HG03139 (cell line): ENCODE data around the gene C11orf86.

Experiments used
- ATAC-seq: cut with Tn5 transposase; IDR thresholded peaks from one replicate; pipeline ENCODE4 v1.9.1; 2021; ENCODE audit not compliant: unreplicated experiment

The C11orf86 gene

DNA sequence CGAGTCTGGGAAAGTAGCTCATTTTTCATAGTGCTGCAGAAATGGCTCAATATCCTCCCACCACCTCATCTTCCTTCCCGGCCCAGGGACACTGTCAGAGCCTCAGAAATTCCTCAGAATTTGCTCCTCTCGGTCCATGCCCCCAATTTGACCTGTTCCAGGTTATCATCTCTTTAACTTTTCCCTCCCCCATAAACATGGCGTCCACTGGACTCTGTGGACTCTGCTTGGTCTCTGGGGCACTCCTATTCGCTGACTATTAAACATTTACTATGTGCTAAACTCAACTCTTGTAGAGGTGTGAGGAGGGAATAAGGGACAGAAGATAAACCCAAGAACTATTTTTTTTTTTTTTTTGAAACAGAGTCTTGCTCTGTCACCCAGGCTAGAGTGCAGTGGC, 8.8 kb upstream of the C11orf86 start:
- ATAC-seq: no peak

DNA sequence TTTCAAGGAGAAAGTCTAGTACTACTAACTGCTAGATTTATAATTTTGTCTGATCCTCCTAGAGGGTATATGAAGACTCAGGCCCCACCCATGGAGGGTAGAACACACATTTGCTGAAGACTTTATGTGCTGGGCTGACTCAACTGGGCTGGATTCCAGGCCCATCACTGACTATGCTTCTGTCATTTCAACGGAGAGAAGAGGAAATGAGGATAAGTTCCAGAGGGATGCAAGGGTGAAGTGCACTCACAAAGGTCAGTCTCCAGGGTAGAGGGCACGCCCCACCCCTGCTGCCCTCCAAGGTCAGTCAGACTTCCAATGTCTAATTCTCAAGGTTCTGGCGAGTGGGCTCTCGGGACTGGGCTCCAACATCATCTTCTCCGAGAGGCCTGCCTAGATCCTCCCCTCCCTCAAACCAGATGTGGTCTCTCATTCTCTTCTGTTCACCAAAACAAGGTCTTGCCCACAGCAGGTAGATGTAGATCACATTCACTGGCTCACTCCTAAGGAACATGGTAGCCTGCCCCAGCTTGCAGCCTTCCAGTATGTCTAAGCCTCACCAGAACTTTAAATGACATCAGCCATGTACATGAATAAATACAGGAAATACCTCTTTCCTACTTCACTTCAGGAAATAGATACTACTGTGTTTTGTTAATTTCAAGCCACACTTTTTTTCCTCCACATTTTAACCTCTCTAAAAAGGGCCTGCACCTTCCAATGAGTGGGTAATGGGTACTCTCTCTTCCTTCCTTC, 7.3 kb upstream of the C11orf86 start:
- ATAC-seq: no peak

DNA sequence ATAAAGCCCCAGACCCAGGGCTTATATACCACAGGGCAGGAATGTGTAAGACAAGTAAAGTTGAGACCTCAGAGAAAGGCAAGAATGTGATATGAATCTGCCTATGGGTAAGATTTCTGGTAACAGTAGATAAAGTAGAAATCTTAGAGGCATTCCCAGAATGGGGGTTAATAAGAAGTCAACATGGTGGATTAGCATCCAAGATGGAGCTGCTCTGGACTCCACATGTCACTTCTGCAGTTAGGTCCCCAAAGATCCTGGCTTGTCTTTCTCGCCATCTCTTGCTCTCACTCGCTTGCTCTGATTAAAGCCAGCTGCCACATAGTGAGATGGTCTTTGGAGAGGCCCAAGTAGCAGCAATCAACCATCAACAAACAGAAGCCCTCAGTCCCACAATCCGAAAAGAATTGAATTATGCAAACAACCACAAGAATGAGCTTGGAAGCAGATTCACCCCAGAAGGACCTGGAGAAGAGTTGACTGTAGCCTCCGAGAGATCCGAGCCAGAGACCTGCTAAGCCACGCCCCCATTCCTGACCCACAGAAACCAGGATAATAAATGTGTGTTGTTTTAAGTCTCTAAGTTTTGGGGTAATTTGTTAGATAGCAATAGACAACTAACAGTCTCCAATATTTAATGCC, 5.4 kb upstream of the C11orf86 start:
- no peak for ATAC-seq

DNA sequence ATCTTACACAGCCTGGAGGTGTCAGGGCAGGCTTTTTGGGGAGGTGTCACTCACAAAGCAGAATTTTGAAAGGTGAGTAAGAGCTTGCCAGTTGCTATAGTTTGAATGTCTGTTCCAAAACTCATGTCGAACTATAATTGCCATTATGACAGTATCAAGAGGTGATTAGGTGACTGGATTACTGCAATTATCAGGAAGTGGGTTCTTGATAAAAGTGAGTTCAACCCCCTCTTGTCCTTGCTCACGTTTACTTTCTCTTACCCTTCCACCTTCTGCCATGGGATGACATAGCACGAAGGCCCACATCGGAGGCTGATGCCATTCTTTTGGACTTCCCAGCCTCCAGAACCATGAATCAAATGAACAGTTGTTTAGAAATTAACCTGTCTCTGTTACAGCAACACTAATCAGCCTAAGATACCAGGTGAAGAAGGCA, 4.7 kb upstream of the C11orf86 start:
- ATAC-seq: no peak

DNA sequence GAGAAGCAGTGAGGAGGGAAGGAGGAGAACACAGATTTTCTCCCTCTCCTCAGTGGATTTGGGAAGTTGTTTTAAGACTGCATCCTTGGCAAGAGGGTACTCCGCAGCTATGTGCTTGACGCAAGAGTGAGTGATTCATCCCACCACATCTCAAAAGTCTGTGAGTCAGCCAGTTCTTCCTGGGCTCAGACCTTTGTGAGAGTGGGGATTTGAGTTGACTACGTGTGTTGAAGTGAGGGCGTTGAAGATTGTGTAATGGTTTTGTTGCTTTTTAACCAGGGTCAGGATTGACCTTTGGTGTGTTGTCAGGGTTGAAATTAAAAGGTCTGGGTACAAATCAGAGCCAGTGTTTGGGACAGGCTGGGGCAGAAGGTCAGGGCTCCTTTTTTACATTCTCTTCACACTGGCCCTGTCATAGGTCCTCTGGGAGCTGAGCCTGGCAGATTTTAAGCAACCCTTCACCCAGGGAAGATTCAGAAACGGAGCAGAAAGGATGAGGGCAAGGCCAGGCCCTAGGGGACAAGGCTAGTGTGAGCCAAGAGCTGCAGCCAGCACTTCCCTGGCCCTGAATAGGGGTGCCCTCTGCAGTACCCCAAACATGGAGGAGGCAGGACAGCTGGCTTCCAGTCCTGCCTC, 4.2 kb upstream of the C11orf86 start:
- ATAC-seq: no peak

DNA sequence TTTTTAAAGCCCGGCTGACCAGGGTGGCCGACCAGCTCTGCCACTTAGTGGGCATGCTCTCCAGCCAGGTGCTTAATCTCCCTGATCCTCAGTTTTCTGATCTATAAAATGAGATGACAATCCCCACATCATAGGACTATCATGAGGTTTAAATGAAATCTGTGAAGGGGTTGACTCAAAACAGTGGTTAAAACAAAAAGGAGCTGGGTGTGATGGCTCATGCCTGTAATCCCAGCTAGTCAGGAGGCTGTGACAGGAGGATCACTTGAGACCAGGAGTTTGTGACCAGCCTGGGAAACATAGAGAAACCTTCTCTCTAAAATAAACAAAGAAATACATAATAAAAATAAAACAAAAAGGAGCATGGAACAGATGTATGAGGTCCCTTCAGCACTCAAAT, 3.6 kb upstream of the C11orf86 start:
- no peak for ATAC-seq

DNA sequence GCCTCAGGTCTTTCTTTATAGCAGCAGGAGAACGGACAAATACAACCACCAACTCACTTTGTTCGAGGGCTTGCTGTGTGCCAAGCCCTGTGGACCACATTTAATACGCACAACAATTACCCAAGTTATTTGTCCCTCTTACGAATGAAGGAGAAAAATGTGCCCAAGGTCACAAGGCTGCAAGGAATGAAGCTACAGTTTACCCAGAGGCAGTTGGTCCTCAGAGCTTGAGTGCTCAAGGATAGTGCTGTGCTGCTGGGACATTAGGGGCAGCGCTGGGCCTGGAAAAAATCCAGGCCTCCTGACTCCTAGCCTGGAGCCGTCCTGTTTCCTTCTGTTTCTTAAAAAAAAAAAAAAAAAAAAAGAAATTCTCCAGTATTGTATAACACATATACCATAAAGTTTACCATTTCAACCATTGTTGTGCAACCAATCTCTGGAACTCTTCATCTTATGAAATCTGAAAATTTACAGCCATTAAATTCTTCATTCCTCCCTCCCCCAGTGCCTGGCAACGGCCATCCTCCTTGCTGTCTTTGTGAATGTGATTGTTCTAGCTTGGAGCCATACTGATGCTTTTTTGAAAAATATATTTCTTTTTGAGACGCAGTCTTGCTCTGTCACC, 1.0 kb upstream of the C11orf86 start:
- ATAC-seq: no peak

DNA sequence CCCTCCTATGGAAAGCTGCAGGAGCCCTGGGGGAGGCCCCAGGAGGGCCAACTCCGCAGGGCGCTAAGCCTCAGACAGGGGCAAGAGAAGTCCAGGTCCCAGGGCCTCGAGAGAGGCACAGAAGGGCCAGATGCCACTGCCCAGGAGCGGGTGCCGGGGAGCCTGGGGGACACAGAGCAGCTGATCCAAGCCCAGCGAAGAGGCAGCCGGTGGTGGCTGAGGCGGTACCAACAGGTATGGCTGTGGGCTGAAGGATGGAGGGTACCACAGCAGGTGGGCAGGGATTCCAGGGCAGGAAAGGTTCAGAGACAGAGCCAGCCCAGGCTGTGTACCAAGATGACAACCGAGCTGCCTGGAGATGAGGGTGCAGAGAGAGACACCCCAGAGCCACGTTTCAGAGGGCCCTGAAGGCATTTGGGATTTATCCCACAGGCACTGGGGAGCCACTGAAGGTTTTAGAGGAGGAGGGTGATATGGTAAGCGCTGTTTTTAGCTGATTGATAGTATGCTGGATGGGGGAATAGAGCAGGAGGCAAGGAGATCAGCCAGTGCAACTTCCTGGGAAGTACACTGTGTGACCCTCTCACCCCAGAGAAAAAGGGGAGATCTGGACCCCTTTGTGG, 412 bp downstream of the C11orf86 start:
- no peak for ATAC-seq

DNA sequence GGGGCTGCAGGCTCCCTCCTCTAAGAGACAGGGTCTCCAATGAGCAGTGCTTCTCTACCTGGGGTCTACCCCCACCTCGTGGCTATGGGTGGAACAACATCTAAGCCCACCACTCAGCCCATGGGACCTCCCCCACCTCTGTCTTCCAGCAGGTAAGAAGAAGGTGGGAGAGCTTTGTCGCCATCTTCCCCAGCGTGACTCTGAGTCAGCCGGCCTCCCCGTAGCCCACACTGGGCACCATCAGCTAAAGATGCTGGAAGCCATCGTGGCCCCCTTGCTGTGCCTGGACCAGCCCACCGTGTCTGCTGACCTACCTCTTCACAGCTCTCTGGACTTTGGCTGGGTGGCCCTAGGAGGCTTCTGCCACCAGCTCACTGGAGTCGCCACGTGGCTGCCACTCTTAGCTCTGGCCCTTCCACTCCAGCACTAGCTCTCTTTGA, 944 bp downstream of the C11orf86 start:
- ATAC-seq: no peak

DNA sequence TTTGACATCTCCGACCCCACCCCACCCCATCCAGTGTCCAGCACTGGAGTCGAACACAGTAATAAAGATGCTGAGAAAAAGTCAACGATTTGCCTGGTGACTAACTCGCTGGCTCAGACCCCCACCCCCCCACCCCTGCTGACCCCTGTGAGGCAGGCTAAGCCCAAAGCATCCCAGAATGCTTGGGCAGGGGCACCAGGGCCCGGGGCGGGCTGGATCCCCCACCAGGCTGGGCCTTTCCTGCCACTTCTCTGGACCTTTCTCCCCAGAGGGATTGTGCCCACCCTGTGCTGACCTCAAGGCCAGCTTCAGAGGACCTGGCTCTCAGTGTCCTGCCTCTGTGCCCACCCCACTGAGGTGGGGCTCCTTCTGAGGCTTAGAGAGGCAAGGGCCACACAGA, 1.8 kb downstream of the C11orf86 start:
- no peak for ATAC-seq

DNA sequence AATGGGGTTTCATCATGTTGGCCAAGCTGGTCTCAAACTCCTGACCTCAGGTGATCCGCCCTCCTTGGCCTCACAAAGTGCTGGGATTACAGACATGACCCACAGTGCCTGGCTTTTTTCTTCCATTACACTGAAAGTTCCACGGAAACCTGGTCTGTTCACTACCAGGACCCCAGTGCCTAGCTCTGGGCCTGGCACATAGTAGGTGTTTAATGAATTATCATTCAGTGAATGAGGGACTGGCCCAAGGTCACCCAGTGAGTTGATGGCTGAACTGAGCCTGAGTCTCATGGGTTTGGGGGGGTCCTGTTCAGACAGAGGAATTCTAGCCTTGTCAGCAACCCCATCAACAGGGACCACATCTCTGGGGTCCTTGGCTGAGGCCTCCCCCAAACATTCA, 3.1 kb downstream of the C11orf86 start:
- ATAC-seq: no peak

DNA sequence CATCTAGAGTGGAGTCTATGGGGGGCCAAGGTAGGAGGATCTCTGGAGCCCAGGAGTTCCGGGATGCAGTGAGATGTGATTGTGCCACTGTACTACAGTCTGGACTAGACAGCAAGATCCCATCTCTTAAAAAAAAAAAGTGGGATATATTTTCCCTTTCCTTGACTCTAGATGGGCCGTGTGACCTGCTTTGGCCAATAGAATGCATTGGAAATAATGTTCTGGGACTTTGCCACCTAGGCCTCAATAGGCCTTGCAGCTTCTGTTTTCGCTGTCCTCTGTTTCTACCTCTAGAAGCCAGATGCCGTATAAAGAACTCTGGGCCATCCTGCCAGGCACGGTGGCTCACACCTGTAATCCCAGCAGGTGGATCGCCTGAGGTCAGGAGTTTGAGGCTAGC, 3.6 kb downstream of the C11orf86 start:
- ATAC-seq: no peak

DNA sequence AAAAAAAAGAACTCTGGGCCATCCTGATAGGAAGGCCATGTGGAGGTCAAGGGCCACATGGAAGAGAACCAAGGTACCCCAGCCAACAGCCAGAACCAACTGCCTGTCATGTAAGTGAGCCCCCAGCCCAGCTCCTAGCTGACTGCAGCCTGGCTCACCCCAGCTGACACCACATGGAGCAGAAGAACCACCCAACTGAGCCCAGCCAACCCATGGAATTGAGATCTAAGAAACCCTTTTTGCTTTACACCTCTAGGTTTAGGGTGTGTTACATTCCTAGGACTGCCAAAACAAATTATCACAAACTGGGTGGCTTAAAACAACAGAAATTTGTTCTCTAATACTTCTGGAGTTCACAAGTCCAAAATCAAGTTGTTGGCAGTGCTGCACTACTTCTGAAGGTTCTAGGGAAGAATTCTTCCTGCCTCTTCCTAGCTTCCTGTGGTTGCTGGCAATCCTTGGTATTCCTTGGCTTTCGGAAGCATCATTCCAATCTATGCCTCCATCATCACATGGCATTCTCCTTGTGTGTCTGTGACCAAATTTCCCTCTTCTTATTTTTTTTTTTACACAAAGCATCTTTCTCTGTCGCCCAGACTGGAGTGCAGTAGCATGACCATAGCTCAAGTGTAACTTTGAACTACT, 4.4 kb downstream of the C11orf86 start:
- no peak for ATAC-seq

DNA sequence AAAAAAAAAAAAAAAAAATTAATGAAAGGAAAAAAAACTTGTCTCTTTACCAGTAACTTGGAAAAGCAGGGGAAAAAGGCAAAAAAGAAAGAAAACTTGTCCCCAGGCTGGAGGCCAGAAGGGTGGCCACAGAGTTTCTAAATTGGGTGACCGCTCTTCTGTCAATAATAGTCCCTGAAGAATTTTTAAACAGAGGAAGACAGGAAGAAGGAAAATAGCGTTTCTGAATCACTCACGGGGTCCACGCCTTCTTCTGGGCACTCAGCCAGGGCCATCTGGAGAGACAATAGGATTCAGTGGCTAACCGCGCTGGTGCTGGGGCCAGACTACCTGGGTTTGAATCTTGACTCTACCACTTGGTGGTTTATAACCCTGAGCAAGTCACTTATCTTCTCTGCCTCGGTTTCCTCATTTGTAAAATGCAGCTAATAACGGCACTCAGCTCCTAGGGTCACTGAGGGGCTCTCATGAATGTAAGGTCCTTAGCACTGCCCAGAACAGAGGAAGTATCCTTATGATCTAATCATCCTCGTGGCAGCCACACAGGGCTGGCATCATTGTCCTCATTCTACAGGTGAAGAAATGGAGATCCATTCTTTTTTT, 7.0 kb downstream of the C11orf86 start:
- no peak for ATAC-seq

DNA sequence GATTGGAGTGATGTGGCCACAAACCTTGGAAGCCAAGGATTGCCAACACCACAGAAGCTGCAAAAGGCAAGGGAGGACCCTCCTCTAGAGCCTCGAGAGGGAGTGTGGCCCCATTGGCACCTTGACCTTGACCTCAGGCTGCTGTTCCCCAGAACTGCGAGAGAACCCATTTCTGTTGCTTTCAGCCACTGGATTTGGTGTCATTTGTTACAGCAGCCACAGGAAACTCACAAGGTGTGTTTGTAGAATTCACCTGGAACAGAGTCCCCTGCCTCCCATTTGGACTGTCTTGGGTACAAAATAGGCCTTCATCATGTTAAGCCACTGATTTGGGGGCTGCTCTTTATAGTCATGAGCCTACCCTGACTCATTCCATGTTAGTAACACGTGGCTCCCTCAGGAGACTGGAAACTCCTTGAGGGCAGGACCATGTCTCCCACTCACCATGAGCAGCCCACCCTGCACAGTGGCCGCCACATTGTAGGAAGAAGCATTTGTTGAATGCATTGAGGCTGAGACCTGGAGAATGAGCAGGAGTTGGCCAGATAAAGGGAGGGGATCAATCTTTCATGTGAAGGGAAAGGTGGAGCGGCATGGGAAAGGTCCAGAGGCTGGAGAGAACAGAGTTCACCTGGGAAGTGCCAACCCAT, 8.3 kb downstream of the C11orf86 start:
- no peak for ATAC-seq

DNA sequence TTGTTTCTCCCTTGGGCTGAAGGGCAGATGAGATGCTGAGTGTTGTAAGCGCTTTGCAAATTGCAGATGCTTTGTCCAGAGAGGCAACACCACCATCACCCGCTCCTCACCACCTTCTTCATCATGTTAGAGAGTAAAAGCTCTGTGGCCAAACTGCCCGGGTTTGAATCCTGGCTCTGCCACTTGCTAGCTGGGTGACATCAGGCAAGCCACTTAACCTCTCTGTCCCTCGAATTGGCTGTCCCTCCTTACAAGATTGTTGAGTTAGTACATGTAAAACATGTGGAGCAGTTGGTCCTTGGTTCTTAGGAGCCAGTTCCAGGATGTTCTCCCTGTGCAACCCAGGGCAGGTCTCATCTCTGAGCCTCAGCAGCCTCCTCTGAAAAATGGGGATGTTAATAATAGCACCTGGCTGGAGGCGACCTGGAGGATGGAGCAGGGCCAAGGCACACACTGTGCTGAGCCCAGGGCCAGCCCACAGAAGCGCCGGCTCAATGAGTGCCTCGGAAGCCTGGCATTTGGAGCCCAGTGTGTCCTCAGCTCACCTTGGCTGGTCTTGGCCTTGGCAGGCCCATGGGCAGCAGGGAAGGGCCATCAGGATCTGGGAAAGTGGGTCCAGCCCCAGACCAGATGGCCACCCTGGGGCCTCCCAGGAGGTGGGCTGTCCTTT, 10.5 kb downstream of the C11orf86 start:
- no peak for ATAC-seq

DNA sequence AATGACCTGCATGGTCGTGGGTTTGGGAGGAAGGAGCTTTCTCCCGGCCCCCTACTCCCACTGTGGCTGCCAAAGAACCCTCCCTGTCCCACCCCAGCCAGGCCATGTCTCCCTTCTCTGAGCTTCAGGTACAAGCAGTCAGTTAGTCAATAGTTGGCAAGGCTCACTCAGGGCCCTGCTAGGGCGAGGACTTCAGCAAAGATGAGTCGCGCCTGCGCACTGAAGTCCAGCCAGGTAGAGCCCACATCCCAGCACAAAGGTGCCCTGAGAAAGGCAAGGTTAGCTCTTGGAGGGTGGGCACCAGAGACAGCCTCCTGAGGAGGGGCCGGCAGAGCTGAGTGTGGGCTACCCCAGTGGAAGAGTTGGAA, 11.1 kb downstream of the C11orf86 start:
- no peak for ATAC-seq

DNA sequence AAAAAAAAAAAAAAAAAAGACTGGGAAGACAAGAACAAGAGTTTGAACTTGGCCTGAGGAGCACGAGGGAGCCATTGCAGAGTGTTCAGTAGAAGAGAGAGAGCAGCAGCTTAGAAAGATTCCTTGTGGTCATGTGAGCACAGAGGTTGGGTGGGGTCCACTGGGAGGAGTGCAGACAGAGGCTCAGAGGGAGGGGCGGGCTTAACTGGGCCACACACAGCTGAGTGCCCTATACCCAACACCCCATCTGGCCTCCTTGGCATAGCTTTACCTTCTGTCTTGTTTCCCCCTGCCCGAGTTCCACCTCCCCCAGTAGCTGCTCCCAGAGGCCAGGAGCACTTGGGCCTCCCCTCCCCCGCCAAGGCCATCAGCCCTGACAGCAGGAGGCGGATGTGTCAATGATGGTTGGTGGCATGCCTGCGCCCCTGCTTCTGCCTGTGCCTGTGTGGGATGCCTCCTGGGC, 12.1 kb downstream of the C11orf86 start:
- ATAC-seq: no peak

DNA sequence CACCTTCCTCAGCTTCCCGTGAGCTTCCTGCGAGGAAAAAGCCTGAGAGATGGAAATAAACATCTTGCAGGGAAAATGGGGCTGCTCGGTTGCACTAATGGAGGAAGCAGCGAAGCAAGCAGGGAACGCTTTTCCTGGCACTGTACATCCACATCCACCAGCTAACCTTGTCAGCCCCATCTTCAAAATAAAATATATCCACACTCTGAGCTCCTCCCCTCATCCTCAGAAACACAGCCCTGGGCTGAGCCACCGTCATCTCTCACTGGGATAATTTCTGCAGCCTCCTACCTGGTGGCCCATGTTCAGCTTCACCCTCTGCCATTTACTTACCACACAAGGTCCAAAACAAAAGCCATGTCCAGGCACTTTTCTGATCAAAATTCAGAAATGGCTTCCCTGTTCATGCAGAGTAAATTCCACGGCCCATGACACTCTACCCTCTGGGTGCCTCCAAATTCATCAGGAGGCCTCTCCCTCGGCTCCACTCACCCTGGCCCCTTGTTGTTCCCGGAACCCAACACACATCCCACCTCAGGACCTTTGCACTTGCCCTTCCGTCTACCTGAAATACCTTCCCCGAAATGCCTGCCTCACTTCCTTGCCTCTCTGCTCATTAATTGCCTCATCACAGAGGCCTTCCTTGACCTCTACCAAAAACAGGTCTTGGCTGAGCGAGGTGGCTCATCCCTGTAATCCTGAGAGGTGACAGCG, 13.0 kb downstream of the C11orf86 start:
- ATAC-seq: no peak
